GM19239 (cell line): ENCODE results near the gene CCNI2.
"Not testable (repeated sequence)": the region's sequence is repeated elsewhere in the genome, so short reads cannot be mapped to it uniquely, and the experiment has no call there.

Source experiments
- DNase-seq: peaks from one replicate; pipeline ENCODE4 v3.0.0; 2011; ENCODE audit warnings: low spot score; ENCODE audit not compliant: insufficient read length
- FAIRE-seq: peaks from 2 replicates; lab custom pipeline; 2011; peaks lifted over from hg19 to GRCh38; lab: Jason Lieb, UNC

CCNI2 gene

GRCh38 chr5:132777209-132778069 is 30.2 kb downstream of the CCNI2 start, which contains the start of gene SEPTIN8:
Gene SEPTIN8, minus strand, starts transcription at chr5:132777239. Its CDS starts 102 bp downstream, at chr5:132777137.
- DNase-seq (peak; percentile 71), FAIRE-seq (peak; percentile 31)

- no peak for FAIRE-seq
- DNase-seq, result no peak
These were observed 30.9 kb downstream of the CCNI2 start for GRCh38 chr5:132778129-132778528.

DNA sequence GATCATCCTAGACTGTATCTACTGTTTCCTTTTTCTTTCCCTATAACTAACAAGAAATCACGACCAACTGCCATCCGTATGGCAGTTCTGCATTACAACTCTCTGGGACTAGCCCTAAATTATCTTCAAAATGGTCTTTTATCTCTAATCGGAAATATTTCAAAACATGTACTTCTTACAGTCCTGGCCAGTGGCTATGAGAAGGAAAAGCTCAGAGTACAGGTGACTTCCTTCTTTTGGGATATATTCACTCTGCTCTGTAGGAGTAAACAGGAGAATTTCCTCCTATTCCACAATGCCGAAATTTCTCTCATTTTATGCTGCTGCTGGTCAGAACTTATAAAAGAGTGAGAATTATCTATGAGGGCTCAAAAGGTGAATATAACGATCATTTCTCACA is 31.6 kb downstream of the CCNI2 start:
- DNase-seq (no peak), FAIRE-seq (no peak)

GRCh38 chr5:132779961-132780360 is 32.7 kb downstream of the CCNI2 start:
- no peak for FAIRE-seq
- DNase-seq, result no peak

DNA sequence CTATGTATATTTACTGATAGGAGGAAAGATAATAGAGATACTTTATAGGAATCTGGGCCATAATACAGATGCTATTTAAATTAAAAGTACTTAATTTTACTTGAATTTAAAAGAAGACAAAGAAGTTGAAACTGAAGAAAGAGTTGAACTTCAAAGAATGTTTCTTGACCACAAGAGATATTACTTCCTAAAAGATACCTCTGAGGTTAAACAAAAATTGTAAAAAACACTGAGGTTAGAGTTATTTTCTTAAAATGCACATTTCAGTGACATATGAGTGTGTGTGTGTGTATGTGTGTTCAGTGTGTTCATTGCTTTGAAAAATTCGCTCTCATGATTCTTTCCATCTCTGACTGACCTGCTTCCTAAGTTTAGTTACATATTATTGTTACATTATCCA is 33.4 kb downstream of the CCNI2 start:
- DNase-seq (no peak), FAIRE-seq (no peak)

GRCh38 chr5:132781029-132781428 is 33.8 kb downstream of the CCNI2 start:
- DNase-seq, result no peak
- FAIRE-seq, result peak; percentile 67

- DNase-seq (no peak), FAIRE-seq (no peak)
These were observed 34.9 kb downstream of the CCNI2 start for GRCh38 chr5:132782101-132782500.

DNA sequence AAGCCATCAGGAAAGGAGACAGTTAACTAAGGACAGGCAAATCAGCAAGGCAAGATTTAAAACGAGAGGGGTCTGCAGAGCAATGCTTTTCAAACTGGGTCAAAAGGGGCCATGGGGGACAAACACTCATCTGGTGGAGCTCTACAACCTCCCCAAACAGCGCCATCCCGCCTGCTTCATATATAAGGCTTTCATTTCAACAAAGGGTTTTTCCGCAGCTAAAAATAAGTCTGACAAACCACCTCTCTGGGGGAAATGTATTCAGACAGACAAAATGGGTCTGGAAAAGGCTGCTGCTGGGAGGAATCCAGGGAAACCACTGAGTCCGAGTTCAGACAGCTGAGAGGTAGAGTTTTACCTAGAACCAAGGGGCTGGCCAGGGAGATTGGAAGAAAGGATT is 38.1 kb downstream of the CCNI2 start:
- no peak for FAIRE-seq
- no peak for DNase-seq

DNA sequence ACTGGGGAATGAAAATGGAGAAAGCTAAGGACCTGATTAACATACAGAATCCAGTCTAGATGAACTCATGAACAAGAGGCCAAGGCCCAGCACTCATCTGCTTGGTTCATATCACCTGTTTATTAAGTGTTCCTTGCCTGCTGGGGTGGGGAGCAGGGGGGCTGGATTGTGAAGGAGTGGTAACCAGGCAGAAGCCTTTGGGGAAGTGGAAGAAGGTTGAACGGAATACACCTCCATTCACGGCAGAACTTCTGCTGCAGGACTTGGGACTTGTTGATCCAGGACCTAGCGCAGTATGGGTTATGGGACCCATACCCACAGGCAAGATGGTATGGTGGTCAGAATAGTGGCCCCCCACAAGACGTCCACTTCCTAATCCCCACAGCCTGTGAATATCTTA is 38.6 kb downstream of the CCNI2 start:
- DNase-seq, result no peak
- FAIRE-seq, result no peak

DNA sequence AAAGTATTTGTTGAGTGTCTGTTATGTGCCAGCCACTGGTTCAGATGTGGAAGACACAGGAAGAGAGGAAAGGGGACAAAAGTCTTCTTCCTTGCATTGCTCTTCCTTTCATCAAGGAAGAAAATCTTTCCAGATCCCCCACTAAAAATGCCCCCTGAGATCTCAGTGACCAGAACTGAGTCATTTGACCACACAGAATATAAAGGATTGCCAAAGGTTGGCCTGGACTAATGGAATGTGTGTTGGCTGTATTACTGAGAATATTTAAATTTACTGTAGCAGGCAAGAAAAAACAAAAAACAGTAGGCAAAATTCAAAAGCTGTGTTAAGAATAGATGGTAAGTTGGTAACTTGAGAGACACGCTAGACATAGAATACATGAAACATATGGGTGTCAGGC is 39.9 kb downstream of the CCNI2 start:
- no peak for DNase-seq
- no peak for FAIRE-seq

GRCh38 chr5:132788508-132788907 is 41.3 kb downstream of the CCNI2 start:
- no peak for DNase-seq
- FAIRE-seq, result no peak

DNA sequence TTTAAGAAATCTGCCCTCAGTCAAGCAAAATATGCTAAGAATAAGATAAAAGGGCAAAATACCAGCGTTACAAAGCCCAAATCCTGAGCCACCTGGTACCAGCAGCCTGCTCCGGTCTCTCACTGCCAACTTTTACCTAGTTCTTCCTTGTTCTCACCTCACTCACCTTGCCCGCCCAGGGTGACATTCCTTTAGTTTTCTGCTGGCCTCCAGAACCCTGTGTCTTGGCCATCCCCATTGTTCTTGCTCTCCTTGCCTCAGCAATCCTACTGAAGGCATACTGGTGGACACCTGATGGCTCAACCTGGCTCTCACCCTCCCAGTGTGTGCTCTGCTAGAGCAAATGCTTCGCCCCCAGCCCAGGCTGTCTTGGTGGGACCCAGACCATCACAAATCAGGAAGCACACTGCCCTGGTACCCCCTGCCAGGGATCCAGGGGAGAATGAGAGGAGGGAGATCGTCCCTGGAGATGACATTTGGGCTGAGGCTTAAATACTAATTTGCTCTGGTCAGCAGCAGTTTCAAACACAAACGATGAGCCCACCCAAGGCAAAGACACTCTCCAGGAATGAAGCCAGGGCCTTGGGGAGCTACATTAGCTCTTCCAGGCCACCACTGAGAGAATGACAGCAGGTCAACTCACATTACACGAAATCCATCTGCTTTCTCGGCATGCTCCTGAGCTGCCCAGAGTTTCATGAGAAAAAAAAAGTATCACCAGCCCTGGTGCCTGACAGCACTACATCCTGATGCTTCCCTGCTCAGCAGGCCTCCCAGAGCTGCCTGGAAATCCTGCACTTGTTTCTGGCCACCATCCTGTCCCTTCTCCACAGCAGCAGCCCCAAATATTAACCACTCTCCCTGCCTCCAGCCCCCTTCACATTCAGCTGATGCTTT is 42.0 kb downstream of the CCNI2 start:
- no peak for DNase-seq
- FAIRE-seq, result no peak

GRCh38 chr5:132790201-132790865 is 43.1 kb downstream of the CCNI2 start:
- FAIRE-seq, result no peak
- DNase-seq, result no peak

- no peak for FAIRE-seq
These were observed 43.8 kb downstream of the CCNI2 start for GRCh38 chr5:132791026-132791425.

DNA sequence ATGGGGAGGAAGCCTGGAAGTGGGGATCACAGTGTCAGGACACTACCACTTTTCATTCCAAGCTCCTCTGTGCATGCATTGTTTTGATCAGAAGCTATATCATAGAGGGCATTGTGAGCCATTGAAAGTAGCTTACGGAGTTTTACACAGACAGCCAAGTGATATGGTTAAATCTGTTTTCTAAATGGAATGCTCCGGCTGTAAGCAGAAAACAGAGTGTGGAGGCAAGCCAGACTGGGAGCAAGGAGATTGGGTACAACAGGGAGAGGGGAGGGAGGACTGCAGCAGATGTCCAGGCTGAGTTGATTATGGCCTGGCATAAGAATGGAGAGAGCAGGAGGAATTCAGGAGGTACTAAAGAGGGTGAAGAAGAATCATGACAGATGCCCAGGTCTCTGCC is 50.4 kb downstream of the CCNI2 start:
- DNase-seq, result no peak
- no peak for FAIRE-seq

More at GRCh38 chr5:132791026-132791425, 43.8 kb downstream of the CCNI2 start:
- no peak for DNase-seq

DNA sequence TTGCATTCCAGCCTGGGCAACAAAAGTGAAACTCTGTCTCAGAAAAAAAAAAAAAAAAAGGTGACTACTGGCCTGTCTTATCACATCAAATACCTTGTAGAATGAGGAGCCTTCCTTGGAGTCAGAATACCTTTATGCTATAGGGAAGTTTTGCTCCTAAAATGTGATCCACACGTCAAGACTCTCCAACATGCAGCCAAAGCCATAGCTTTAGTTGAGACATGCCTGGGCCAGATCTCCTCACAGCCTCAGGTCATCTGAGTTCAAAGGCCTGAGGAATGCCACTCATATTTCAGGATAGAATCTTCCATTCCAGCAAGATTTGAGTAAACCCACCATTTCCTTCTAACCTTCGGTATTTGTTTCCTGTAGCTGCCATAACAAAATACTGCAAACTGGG is 52.2 kb downstream of the CCNI2 start:
- DNase-seq (no peak), FAIRE-seq (no peak)

- FAIRE-seq (no peak), DNase-seq (no peak)
These were observed 53.3 kb downstream of the CCNI2 start for GRCh38 chr5:132800545-132800944.

DNA sequence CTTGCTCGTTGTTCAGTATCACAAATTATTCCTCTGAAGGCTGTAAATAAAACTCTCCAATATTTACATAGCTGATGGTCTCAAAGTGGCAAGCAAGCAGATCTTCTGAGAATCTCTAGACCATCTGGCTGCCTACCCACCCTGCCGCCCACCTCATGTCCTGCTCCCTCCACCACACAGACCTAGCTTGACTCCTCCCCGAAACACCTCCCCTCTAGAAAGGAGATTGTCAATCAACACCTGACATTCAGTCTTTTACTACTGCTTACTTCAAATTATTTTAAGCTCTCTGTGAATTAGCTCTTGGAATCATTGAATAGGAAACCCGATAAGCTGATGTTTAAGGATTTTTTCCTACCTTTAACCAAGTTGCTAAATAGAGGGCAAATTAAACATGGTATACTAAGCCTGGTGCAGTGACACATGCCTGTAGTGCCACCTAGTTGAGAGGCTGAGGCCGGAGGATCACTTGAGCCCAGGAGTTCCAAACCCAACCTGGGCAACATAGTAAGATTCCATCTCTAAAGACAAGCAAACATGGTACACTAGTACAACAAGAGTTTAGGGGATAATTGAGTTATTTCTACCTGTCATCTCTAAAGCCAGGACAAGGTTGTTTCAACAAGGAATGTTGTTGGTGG is 54.9 kb downstream of the CCNI2 start:
- DNase-seq (no peak), FAIRE-seq (no peak)

DNA sequence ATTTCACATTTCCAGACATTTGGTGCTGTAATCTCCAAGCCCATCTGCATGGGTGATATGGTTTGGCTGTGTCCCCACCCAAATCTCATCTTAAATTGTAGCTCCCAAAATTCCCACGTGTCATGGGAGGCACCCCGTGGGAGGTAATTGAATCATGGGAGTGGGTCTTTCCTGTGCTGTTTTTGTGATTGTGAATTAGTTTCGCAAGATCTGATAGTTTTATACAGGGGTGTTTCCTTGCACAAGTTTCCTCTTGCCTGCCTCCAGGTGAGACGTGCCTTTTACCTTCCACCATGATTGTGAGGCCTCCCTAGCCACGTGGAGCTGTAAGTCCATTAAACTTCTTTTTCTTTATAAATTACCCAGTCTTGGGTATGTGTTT is 55.5 kb downstream of the CCNI2 start:
- not testable (repeated sequence) for FAIRE-seq, DNase-seq
